H1 (cell line): Measurements from ENCODE around the gene KRTAP3-2. TPM values are rescaled to one million over a fixed set of nuclear protein-coding genes. Genes with fewer than 3 reads are reported as not detected.

Experiments used
- CTBP2 ChIP-seq: IDR thresholded peaks from 2 replicates; pipeline ENCODE4 v1.7.0; 2011; ENCODE audit warnings: borderline replicate concordance, mild to moderate bottlenecking, moderate library complexity, mixed read lengths, low read length; ENCODE audit not compliant: insufficient read depth, insufficient read length
- polyA plus RNA-seq, 7 experiments: library from polyadenylated mRNA; depleted of rRNA in 3 of 7; stranded (reverse) in 5 of 7; unstranded in 2 of 7; fragments of >200 nt in 5 of 7; fragments of 200-250 nt in 2 of 7; gene quantifications; 1 replicate in 5 of 7; 2 replicates in 1 of 7; 4 replicates in 1 of 7; pipeline versions ENCODE4 v1.2.1 to v1.2.3, GENCODE V29; 2011 to 2013; ENCODE audit warnings: missing spikeins in 2 of 7, mixed read lengths in 2 of 7
- total RNA-seq: library from RNA; stranded (reverse); fragmentation: NEBNext Ultra II Directional; extraction: Animal tissue kit (Norgen Biotek cat#: 25700); gene quantifications from 2 replicates; pipeline ENCODE4 v1.2.1, GENCODE V29; 2021

Gene KRTAP3-2
- total and polyA plus RNA-seq, 2 of the 8 experiments (the other 6 are each of a cell fraction or from before 2014, with no cell fraction given): not detected

GRCh38 chr17:40966848-40967247, 32.9 kb downstream of the KRTAP3-2 start, which contains the start of gene KRT39 (continued):
- TF ChIP-seq CTBP2: no peak
